GM21528 (cell line): ENCODE measurements around the gene HECA.
"Not testable (repeated sequence)": the region's sequence is repeated elsewhere in the genome, so short reads cannot be mapped to it uniquely, and the experiment has no call there.

Source experiments
- ATAC-seq: cut with Tn5 transposase; IDR thresholded peaks from one replicate; pipeline ENCODE4 v1.9.1; 2021; ENCODE audit warnings: mild to moderate bottlenecking, moderate library complexity; ENCODE audit not compliant: unreplicated experiment, low FRiP score

HECA gene, protein sequence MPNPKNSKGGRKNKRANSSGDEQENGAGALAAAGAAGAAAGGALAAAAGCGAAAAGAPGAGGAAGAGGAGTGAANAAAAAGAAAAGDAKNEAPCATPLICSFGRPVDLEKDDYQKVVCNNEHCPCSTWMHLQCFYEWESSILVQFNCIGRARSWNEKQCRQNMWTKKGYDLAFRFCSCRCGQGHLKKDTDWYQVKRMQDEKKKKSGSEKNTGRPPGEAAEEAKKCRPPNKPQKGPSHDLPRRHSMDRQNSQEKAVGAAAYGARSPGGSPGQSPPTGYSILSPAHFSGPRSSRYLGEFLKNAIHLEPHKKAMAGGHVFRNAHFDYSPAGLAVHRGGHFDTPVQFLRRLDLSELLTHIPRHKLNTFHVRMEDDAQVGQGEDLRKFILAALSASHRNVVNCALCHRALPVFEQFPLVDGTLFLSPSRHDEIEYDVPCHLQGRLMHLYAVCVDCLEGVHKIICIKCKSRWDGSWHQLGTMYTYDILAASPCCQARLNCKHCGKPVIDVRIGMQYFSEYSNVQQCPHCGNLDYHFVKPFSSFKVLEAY

DNA sequence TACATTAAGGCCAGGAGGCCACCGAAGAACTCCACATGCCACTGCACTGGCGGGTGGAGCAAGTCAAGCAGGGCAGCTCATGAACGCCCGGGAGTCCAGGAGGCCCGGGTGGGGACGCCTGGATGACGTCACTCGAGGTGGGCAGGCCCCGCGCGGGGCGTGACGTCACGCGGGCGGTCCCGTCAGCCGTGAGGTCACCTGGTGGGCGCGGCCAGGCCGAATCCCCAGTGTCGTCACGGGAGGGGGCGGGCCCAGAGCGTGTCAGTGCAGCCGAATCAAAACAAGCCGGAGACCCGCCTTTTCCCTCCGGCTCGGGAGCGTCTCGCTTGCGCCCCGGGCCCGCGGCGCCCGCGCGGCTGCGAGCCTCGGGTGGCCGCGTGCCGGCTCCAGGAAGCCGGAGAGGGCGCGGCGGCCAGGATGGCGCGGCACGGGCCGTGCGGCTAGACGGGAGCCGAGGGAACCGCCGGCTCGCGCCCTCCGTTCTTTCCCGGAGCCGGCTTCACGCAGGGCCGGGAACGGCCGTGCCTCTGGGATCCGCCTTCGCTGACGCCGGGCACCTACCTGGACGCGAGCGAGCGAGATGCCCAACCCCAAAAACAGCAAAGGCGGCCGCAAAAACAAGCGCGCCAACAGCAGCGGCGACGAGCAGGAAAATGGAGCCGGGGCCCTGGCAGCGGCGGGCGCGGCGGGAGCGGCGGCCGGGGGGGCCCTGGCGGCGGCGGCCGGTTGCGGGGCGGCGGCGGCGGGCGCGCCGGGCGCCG is at the start of gene HECA:
HECA (plus strand) TSS at position 264 of the 761 bp plus-strand sequence; CDS start at position 581, 317 bp downstream.
- peak; percentile 78 for ATAC-seq

DNA sequence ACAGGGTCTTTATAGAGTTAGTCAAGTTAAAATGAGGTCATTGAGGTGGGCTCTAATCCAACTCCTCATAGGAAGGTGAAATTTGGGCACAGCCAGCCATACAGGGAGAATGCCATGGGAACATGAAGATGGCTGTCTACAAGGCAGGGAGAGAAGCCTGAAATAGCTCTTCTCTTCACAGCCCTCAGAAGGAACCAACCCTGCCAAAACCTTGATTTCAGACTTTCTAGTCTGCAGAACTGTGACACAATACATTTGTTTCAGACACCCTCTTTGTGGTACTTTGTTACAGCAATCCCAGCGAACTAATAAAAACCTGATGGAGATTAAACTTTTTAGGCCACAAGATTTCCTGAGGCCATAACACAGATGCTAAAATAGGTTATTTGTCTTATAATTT is 43.1 kb upstream of the HECA start:
- ATAC-seq = no peak

DNA sequence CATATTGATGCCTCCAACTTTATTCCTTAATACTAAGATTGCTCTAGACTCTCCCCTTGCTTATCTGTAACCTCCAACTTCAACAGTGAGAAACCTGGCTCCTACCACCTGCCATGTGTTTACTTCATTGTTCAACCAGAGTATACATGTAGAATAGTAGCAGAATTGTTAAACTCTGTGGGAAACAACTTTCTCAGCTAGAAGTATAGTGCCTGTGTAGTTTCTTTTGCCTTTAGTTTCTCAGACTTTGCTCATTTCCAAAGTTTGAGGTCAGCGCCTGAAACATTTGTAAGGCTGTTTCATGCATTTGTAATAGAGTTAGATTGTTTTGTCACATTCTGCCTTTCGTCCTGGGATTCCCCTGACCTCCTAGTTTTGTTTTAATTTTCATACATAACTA is 34.9 kb upstream of the HECA start:
- peak; percentile 74 for ATAC-seq

DNA sequence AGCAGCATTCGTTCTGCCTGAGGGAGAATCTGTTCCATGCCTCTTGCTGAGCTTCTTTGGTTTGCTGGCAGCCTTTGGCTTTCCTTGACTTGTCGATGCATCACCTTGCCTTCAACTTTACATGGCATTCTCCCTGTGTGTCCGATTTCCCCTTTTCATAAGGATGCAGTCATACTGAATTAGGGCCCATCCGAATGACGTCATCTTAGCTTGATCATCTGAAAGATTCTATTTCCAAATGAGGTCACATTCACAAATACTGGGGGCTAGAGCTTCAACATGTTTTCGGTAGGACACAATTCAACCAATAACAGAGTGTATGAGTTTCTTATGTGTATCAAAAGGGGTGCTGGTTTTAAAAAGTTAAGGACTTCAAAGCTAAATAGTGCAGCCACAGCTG is 27.8 kb upstream of the HECA start:
- ATAC-seq = no peak

DNA sequence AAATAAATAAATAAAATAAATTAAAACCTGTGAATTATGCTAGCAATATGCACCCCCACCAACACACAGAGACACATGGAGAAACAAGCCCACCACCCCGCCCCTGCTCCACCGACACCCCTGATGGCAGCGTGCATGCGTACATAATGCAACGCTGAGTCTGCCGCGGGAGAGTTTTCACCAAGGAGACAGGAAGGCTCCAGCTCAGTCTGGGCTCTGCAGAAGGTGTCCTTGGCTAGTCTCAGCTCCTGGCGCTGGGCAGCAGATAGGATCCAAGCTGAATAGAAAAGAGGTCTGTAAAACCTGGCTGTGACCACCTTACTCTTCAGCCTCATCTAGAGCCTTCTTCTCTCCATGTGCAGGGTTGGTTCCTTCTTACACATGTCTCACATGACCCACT is 26.5 kb upstream of the HECA start:
- ATAC-seq = no peak

DNA sequence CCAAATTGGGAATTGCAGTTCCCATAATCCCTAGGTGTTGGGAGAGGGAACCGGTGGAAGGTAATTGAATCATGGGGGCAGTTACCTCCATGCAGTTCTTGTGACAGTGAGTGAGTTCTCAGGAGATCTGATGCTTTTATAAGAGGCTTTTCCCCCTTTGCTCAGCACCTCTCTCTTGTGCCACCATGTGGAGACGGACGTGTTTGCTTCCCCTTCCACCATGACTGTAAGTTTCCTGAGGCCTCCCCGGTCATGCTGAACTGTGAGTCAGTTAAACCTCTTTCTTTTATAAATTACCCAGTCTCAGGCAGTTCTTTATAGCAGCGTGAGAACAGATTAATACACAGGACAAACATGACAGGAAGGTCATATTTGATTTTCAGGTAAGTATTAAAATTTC is 25.3 kb upstream of the HECA start:
- no peak for ATAC-seq

DNA sequence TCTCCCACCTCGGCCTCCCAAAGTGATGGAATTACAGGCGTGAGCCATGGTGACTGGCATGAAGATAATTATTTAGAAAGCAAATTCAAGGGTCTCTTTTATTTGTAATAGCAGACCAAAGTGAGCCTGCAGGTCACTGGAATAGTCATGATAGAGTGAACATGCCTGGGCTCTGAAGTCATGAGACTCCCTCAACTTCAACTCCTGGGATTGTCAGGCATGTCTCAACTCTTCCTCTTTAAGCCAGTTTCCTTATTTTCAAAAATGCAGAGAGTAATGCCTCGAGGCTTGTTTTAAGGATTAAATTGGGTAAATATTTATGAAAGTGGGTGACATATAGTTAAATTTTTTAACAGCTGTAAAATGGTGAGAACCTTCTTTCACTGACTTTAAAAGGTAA is 22.7 kb upstream of the HECA start:
- ATAC-seq = no peak

DNA sequence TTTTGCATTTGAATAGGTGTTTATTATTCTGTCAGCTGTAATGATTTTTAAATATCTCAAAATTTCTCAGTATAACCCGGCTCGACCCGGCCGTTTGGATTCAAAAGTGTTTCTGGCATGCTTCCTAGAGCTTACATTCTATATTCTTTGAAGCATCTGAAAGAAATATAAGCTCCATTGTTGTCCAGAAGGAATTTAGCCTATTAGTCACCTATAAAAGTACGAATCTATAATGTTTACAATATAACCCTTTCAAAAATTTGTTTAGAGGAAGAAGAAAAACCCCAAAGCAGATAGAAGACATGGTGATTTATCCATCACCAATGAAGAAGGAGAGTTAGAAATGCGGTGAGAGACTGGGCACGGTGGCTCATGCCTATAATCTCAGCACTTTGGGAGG is 22.3 kb upstream of the HECA start:
- no peak for ATAC-seq

DNA sequence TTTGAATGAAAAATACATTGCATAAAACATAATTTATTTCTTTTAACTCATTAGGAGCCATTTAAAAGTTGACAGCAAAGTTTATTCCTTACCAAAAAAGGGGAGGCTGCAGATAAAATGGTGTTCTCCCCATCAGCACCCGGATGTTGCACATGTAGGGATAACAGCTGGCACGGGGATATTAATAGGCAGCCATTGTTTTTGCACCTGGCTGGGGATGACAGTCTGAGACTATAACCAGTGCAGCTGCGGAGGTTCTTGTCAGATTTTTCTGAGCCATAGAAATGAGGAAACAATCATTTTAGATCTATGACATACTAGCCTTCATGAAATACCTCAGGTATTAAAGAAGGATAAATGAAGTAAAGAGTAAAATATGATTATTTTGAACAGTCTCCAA is 20.1 kb upstream of the HECA start:
- no peak for ATAC-seq

DNA sequence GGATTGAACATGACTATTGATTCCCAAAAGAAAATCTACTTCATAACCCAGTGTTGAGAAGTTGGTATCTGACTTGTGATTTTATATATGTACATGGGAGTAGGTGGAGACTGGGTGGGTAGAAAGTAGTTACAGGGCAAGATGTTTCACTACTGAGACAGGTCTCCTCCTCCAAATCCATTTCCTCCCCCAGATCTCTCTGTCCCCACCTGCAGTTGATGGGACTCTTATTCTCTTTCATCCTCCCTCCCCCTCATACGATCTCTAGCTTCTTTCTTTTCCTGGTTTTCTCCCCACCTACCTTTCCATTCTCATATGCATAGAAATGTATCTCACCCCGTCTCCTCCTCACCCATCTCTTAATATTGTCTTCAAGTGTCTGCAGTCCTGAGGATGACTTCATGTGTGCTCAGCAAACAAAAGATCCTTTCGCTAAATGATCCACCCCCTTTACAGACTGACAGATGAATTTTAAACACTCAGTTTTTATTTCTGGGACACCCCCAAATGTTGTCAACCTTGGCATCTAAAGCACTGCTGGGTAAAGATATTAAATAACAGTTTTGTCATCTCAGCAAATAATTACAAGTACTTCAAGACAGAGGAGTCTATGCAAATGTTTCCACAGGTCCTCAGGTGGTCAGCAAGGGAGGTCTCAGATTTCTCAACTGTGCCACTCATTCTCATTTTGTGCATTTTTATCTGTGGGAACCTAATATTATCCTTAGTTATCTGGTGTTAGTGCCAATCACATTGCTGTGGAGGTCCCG is 18.7 kb upstream of the HECA start:
- ATAC-seq = no peak

DNA sequence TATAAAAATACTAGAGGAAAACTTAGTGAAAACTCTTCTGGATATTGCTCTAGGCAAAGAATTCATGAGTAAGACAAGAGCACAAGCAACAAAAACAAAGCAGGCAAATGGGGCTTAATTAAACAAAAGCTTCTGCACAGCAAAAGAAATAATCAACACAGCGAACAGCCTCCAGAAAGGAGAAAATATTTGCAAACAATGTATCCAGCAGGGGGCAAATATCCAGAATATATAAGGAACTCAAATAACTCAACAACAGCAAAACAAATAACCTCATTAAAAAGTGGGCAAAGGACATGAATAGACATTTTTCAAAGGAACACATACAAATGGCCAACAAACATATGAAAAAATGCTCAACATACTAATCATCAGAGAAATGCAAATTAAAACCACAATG is 17.1 kb upstream of the HECA start:
- no peak for ATAC-seq

DNA sequence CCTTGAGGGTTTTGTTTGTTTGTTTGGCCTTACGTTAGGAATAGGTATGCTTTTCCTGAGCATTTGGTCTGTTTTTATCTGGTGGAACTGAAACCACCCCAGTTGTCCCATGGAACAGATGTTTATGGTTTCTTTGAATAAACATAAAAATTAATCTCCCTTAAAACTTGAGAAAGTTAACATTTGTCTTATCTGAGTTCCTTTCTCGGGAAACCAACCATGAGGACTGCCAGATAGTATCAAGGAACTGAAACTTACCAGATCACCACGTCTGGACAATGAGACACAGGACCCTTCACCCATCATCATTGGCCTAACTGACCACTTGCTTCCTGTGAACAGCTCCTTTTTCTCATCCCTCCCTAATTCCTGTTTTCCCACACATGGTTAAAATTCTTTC is 15.3 kb upstream of the HECA start:
- ATAC-seq = no peak

DNA sequence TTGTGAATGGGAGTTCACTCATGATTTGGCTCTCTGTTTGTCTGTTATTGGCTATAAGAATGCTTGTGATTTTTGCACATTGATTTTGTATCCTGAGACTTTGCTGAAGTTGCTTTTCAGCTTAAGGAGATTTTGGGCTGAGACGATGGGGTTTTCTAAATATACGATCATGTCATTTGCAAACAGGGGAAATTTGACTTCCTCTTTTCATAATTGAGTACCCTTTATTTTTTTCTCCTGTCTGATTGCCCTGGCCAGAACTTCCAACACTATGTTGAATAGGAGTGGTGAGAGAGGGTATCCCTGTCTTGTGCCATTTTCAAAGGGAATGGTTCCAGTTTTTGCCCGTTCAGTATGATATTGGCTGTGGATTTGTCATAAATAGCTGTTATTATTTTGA is 12.1 kb upstream of the HECA start:
- not testable (repeated sequence) for ATAC-seq

DNA sequence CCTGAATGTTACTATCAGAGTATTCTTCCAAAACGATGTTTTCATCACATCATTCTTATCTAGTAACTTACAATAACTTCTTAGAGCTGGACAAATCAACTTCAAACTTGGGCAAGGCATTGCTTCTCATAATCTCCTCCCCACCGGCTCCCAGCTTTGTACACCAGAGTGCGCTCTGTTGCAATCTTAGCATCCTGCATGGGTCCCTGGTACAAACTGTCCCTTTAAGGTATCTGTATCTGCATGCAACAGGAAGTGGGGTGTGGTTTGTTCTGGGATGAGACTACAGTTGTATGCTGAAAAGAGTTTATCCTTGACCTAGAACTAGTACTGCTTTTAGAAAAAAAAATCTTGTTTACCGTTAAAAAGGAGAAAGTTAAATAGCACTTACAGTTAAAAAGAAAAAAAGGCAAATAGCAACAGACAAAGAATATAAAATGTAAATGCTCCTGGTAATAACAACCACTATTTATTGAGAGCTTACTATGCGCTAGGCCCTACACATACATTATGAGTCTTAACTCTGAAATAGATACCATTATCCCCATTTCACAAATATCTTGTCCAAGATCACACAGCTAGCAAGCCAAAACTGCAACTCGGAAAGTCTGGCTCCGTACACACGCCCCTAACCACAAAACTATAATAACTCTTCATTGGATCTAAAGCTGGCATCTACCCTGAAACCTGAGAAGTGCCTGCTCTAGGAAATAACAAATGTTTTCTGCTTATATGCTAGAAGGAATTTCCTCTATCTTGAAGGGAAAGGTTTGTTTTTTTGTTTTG is 9.8 kb upstream of the HECA start:
- peak; percentile 100 for ATAC-seq

DNA sequence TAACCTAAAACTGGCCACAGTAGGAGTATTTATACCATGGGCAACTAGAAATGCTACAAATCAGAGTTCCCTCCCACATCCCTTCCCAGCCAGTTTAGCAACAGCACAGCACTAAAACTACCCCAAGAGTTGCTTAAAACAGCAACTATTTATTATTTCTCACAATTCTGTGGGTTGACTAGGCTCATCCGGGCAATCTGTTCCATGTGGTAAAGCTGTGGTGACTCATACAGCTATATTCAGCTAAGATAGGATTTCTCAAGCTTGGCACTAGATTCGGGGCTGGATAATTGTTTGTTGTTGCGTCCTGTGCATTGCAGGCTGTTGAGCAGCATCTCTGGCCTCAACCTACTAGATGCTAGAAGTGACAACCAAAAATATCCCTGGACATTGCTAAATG is 8.6 kb upstream of the HECA start:
- no peak for ATAC-seq

DNA sequence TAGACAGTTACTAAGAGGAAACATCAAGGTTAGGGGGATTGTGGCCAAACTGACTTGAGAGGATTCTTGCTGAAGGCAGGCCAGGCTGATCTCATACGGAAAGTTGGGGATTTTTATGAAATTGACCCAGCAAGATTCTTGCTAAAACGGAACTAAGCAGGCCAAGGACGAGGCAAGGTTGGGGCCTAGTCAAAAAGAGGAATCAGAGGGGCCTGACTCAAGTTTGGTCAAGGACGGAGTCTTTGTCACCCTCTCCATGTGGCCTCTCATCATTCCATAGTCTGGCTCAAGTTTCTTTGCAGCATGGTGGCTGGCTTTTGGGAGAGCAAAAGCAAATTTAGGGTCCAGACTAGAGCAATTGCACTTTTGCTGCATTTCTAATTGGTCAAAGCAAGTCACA is 7.9 kb upstream of the HECA start:
- ATAC-seq = no peak

DNA sequence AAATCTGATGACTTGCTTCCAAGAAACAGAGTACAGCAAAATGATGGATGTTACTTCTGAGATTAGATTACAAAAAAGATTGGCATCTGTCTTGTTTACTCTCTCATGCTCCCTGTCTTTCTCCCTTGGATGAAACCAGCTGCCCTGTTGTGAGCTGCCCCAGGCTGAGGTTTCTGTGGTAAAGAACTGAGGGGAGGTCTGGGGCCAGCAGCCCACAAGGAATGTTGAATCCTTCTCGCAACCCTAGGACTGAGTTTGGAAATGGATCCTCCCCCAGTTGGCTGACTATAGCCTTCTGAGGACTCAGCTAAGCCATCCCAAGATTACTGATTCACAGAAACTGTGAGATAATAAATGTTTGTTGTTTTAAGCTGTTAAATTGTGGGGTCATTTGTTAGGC is 5.6 kb upstream of the HECA start:
- ATAC-seq = no peak

DNA sequence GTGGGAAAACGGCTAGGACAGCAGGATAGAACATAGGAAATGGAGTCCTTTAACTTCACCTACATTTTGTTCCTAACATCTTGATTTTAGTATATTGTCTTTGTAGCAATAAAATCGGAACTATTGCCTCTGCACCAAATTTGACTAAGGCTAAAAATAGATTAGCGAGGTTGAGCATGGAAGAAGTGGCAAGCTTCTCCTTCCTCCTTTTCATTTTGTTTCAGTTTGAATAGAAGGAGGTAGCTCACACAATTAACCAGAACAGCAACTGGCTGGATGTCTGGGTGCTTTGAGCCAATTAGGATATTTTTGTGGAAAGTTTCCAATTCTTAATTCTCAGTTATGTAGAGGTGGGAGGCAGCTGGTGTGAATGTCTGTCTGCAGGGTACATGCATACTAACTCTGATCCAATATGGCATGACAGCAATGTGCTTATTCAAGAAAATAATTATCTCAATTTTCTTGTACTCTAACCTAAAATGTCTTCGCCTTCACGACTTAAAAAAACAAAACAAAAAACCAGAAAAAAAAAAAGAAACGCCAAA is 3.1 kb upstream of the HECA start:
- ATAC-seq = no peak

DNA sequence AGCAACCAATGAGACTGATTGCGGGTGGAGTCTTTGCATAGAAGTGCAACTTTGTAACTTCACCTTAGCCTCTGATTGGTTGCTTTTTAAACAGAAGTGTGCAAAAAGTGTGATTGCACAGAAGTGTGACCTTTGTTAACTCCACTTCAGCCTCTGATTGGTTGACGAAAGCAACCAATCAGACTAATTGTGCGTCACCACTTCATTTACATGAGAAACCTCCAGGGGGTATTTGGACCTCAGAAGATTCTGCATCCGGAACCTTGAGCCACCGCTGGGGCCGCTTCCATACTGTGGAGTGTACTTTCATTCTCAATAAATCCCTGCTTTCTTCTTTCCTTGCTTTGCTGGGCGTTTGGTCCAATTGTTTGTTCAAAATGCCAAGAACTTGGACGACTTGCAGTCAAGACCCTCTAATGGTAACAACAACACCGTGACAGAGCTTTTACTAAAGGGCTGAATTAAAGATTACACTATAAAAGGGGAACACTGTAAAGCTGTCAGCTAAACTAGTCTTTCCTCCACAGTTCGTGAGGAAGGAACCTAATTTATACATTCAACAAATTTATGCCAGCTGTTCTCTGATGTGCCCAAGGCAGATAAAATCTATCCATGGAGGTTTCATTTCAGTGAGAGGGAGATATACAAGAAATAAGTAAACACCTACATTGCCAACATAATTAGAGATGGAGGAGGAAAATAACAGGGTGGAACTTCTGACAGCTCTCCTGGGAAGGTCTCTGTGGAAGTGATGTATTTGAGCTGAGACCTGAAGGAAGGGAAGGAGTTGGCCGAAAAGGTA is 1.4 kb upstream of the HECA start:
- no peak for ATAC-seq
